GM21737 (cell line): Measurements from ENCODE around the gene ECI2.
"Not testable (repeated sequence)": the region's sequence is repeated elsewhere in the genome, so short reads cannot be mapped to it uniquely, and the experiment has no call there.

Source experiments
- ATAC-seq: cut with Tn5 transposase; IDR thresholded peaks from one replicate; pipeline ENCODE4 v1.9.1; 2021; ENCODE audit warnings: mild to moderate bottlenecking, moderate library complexity; ENCODE audit not compliant: unreplicated experiment

The ECI2 gene

DNA sequence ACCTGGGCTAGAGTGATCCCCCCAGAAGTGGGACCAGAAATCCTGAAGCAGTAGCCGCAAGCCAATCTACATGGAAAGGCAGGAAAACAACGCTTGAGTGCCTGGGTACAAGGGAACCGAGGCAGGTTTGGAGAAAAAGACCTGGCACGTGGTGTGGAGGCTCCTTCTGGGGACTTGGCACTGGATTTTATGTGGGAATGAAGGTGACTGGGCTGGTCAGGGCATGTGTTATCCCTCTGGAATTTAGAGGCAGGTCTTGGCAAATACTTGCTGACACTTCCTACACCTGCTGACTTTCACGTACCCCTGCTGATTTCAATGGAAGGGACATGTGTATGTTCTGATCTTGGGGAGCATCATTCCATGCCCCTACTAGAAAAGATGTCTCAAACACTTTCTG is 31.4 kb downstream of the ECI2 start:
- no peak for ATAC-seq

DNA sequence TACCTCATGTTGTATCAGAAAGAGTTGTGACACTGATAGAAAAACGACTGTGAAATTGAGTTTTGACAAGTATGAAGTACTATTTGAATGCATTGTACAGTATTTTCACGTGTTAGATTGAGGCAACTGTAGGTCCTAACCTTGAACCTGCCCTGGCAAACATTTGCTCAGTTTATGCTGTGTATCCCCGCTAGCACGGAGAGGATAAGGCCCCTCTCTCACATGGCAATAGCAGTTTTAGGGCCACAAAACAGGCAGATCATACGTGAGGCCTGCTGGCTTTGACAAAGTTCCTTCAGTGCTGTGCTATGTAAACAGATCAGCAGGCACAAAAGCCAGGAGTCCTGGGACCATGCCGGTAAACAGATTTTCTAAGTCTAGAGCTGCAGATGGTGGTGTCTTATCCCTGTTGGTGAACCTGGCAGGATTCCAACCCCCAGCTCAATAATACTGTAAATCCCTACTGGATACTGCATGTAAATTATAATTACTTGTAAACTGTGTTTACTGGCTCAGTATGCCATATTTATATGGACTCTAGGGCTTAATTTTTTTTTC is 32.6 kb downstream of the ECI2 start:
- ATAC-seq, result no peak

DNA sequence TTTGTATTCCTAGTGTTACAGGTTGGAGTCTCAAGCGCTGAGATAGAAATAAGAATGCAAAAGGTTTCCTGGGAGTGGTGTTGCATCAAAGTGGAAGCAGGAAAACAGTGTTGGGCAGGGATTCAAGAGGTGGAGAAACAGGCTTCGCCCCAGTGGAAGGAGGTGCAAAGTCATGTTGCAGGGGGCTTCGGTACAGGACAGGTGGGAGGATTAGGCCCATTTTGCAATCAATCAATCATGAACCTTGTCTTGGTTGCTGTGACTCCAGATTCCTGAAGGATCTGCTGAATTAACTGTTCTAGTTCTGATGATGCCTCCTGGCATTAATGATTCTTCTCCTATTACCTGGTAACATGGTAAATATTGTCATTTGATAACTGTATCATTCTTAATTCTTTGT is 34.1 kb downstream of the ECI2 start:
- no peak for ATAC-seq

DNA sequence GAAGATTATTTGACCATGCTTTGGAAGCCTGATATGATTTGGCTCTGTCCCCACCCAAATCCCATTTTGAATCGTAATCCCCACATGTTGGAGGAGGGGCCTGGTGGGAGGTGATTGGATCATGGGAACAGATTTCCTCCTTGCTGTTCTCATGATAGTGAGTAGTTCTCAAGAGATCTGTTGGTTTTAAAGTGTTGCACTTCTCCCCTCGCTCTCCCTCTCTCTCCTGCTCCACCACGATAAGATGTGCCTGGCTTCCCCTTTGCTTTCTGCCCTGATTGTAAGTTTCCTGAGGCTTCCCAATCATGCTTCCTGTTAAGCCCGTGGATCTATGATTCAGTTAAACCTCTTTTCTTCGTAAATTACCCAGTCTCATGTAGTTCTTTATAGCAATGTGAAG is 34.7 kb downstream of the ECI2 start:
- no peak for ATAC-seq

DNA sequence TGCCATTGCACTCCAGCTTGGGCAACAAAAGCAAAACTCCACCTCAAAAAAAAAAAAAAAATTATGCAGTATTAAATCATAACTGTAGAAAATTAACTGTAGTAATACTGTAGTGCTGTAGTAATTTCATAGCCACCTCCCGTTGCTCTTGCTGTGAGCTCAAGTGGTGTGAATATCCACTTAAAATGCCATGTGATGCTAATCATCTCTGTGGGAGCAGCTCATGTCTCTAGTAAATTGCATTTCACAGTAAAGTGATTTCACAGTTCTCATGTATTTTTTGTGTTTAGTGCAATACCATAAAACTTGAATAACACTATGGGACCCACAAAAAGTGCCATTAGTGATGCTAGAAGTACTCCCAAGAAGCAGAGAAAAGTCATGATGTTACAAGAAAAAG is 42.1 kb downstream of the ECI2 start:
- ATAC-seq, result no peak

DNA sequence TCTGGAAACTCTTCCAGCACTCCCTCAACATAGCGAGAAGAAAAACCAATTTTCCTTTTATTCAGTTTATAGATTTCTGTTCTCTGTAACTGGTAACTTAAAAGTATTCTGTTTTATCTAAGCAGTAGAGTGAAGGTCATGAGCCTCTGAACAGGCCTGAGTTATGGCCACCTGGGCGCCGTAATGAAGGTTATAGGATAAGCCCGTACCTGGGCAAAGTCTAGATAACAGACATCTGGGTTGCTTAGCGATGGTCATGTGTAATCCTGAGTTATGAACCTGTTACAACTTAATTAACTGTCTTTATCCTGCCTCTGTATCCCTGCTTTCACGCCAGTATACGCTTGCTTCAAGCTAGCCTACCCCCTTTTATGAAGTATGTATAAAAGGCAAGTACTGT is 43.4 kb downstream of the ECI2 start:
- no peak for ATAC-seq

DNA sequence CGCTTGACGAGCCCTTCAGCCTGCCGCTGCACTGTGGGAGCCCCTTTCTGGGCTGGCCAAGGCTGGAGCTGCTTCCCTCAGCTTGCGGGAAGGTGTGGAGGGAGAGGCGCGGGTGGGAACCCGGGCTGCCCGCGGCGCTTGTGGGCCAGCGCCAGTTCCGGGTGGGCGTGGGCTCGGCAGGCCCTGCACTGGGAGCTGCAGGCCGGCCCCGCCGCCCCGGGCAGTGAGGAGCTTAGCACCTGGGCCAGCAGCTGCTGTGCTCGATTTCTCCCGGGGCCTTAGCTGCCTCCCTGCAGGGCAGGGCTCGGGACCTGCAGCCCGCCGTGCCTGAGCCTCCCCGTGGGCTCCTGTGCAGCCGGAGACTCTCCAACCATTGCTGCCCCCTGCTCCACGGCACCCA is 45.3 kb downstream of the ECI2 start:
- not testable (repeated sequence) for ATAC-seq

DNA sequence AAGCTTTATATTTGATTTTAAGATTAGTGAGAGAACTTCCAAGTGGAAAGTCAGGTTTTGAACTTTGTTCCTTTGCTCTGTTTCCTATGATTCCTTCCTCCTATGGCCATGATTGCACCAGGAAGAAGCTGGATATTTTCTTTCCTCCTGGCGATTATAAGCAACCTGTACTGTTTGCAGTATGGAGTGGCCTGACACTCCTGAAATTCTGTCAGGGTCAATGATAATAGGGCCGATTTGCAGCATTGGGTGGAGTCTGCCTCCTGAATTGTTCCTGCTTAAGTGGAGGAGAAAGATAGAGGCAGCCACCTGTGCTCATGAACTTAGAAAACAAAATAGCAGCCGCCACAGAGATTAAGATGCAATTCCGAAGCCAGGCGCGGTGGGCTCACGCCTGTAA is 46.7 kb downstream of the ECI2 start:
- no peak for ATAC-seq

DNA sequence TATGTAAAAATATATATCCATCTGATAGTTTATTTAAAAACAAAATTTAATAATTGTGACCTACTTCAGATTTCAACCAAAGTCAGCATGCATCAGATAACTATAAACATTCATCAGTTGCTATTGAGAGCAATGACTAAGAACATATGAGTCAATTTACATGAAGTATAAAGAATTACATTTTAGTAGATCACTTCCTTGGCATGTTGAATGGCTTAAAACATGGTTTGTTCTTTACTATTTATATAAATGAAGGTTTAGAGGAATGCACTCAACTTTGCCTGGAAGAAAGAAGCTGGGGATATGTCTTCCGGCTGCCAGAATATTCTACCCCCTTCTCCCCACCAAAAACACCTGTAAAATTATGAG is 50.1 kb downstream of the ECI2 start:
- no peak for ATAC-seq

DNA sequence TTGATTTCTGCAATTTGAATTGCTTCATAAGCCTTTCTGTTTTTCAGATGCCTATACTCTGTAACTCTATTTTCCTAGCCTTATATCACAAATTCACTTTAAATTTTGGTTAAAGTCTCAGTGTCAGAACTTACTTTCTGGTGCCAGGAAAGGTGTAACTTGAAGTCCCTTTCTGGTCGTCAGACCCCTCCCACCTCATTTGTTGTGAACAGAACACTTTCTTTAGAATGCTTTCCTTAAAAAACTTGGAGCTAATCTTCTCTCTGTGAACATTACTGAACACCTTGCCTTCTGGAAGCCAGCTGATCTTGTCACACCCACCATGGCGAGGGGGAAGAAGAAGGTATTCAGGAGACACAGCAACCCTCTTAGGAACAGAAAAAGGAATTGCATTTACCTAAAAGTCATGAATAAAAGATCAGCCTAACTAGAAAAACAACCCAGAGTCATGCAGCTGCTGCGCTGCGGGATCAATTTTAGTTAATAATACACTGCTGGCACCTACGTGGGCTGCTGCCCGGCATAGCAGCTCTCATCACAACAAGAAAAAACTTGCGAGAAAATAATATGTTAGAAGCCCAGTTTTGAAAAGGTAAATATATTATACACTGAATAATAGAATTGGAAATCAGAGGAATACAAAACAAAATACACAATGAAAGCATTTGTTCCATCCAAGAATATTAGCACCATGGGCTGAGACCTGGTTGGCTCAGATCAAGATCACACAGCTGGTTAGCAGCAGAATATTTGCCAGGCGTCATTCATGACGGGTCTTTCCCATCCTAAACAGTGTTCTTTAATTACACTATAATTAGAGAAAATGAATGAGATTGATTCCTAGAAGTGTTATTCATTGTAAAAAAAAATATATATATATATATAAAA is 50.7 kb downstream of the ECI2 start:
- no peak for ATAC-seq

DNA sequence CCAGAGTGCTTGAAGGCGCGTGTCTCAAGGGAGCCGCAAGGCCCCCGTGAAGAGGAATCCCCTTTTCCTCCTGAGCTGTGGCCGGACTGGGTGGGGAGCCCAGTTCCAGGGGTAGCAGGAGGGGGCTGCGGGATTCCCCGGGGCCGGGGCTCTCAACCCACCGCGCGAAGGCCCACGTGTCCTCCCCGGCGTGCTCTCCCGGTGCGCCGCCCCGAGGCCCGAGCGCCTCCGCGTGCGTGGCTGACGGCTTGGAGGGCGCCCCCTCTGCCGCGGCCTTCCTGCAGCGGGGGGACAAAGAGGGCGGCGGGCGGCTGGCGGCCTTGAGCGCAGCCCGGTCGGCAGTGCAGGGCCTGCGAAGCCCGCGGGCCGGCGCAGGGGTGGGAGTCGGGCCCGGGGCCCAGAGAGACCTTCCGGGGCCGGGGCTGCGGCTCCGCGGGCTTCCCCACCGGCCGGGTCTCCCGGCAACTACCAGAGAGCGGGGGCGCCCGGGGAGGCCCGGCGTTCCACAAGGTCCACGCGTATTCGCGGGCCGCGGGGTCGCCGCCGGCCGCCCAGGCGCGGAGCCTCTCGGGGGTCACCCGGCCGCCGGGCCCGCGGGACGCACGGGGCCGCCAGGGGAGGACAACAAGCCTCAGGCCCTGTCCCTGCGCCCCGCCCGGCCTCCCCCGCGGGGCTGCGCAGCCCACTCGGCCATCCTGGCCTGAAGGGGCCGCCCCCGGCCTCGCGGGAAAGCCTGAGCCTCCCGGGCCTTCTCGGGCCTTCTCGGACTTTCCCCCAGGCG is 56.5 kb downstream of the ECI2 start, which contains the start of gene FAM217A:
TSS of gene FAM217A (minus strand) at position 447 of the 781 bp plus-strand sequence. CDS start 1,723 bp downstream, outside the sequence.
- ATAC-seq, result no peak

DNA sequence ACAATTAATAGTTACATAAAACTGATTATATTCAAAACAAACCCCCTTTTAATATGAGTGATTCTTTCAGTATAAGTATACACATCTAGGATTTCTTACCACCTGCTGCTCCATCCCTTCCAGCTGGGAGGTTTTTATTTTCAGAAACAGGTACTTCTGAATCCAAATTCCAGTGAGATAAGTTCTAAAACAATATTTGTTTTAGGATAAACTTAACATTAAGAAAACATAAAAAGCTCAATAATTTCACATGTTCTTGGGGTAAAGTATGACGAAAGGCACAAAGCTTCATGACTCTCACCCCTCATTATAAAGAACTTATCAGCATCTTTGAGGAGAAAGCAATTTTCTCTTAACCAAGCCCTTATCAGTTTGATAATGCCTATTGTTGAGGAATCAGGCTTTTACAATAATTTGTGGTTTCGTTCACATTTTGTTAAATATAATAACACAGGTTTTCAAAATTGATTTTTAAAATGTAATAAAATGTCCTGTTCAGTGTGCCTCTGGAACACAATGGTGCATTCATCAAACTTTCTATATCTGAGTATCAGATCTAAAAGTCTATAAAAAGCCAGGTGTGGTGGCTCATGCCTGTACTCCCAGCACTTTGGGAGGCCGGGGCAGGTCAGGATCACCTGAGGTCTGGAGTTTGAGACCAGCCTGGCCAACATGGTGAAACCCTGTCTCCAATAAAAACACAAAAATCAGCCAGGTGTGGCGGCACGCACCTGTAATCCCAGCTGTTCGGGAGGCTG is 60.7 kb downstream of the ECI2 start:
- no peak for ATAC-seq

DNA sequence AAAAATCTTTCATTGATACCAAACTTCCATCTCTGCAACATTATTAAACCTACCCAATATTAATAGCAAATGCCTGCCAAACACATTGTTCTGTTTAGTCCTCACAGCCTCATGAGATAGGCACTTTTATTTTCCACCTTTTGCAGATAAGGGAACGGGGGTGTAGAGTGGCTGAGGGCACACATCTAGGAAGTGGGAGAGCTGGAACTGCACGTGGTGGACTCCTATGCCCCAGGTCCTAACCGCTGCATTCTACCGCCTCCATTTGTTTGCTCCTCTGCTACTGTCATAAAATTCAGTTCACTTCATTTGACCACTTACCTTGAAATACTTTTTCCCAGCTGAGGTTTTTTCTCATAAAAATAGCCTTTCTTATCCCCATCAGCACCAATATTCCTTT is 64.0 kb downstream of the ECI2 start:
- ATAC-seq, result no peak

DNA sequence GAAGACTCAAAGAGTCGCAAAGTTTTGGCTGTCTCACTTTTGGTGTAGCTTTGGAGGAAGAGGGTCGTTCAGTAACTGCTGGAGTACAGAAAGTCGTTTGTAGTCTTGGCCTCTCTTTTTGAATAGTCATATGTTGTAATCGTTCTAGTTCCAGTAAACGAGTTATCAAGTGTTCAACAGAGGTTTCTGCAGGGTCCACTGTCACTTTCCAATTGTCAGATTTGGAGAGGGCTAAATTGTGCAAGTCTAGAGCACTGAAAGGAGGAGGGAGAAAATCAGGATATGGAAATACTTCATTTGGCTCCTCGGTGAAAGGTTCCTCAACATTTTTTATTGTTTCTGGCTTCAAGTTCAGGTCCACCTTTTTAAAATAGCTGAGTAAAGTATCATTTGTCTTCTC is 66.2 kb downstream of the ECI2 start:
- ATAC-seq, result no peak

DNA sequence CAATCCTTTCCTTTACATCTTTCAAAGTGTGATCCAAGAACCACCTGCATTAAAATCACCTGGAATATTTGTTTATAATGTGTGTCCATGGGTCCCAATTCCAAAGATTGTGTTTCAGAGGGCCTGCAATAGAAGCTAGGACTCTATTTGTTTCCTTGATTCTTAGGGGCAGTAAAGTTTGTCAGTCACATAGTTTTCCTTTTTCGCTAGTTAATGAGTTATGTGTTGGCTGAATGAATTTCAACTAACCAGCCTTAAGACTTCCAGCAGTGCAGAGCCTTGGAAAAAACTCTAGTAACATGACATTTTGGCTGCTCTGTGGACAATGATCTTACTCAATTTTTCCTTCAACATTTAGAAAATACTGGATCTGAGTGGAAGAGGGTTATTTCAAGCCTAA is 67.7 kb downstream of the ECI2 start:
- ATAC-seq, result no peak

DNA sequence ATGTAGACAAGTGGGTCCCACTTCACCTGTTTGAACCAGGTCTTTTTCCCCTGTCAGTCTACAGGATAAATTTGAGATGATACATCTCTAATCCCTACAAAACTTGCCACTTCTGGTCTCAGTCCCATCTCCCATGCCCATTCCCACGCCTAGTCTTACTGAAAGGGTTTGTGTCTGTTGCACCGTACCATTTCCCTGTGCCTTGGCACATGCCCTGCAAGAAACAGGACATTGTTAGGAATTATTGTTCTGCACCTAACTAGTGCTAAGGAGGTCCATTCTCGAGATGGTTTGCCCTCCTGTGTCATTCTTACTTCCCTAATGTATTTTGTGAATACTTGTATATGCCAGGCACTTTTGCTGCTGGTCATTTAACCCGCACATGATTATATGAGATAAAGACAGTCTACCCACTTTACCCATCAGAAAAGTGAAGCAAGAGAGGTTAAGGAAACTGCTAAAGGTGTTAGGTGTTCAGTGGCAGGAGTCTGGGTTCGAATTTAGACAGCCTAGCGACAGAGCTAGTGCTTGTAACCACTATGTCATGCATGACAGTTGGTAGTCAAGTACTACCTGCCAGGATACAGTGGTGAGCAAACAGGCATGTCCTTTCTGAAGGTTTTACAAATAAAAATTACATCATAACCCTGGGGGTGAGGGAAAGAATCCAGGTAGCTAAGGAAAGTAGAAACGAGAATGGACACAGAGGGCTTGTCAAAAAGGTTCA is 69.2 kb downstream of the ECI2 start:
- no peak for ATAC-seq
